Testis (tissue), 3 donors: Measurements from ENCODE around the gene CYBA. TPM values are rescaled to one million over a fixed set of nuclear protein-coding genes. Genes with fewer than 3 reads are reported as not detected.

ENCODE experiments used
- DNase-seq: peaks from one replicate; pipeline ENCODE4 v3.0.0-alpha.2; 2019
- H3K27ac ChIP-seq, 2 donors: fragments of 200-600 bp; sonication (generic); one replicate each; pipeline ENCODE4 v1.5.1; 2019
- H3K27me3 ChIP-seq: fragments of 200-600 bp; sonication (generic); one replicate; pipeline ENCODE4 v1.5.1; 2019
- H3K36me3 ChIP-seq: fragments of 200-600 bp; sonication (generic); one replicate; pipeline ENCODE4 v1.5.1; 2017; ENCODE audit warnings: low read depth; ENCODE audit errors: missing control alignments
- H3K4me1 ChIP-seq: fragments of 200-600 bp; sonication (generic); one replicate; pipeline ENCODE4 v1.5.1; 2019
- H3K4me3 ChIP-seq, 2 donors: fragments of 200-600 bp; sonication (generic); one replicate each; pipeline ENCODE4 v1.5.1; 2017 to 2019
- H3K9me3 ChIP-seq: fragments of 200-600 bp; sonication (generic); one replicate; pipeline ENCODE4 v1.5.1; 2017
- POLR2A ChIP-seq: fragments of 450-650 bp; IDR thresholded peaks from one replicate; pipeline ENCODE4 v1.6.1; 2017; ENCODE audit warnings: antibody characterized with exemption, mild to moderate bottlenecking, moderate library complexity
- WGBS, 2 donors: methylation state at CpG; one replicate each; pipeline ENCODE4 v1.1.5; 2018; 5-methylcytosine and 5-hydroxymethylcytosine counted together
- intact Hi-C: fragments of 100-400 bp; cut with DNase I; formaldehyde crosslinking; loops from one replicate; pipeline ENCODE4 v1.15.1; 2023; ENCODE audit warnings: low total_unique reads
- polyA plus RNA-seq: library from polyadenylated mRNA; stranded (reverse); fragments of 350-450 nt; fragmentation: Illumina TruSeq; extraction: RNeasy Lipid Tissue Mini Kit (QIAGEN cat#74804); gene quantifications from one replicate; pipeline ENCODE4 v1.2.3, GENCODE V29; 2014; ENCODE audit warnings: low read depth, low replicate concordance; ENCODE audit not compliant: insufficient read depth
- total RNA-seq, 2 donors: library from RNA; depleted of rRNA; stranded (reverse); fragments of >200 nt; gene quantifications; one replicate each; pipeline ENCODE4 v1.2.3, GENCODE V29; 2016
- TF ChIP-seq, protein P1 (sequence below), 3 experiments: fragments of 450-650 bp in 2 of 3; fragments of 200-600 bp in 1 of 3; sonication (generic) in 1 of 3; IDR thresholded peaks; one replicate each; pipeline ENCODE4 v1.5.1; 2016 to 2019; ENCODE audit warnings: antibody characterized with exemption in 3 of 3, mild to moderate bottlenecking in 2 of 3, moderate library complexity in 1 of 3

CYBA gene
- total and polyA plus RNA-seq, 3 donors from 2014 or later = 11.7 to 40.0 (median 34.9) TPM

DNA sequence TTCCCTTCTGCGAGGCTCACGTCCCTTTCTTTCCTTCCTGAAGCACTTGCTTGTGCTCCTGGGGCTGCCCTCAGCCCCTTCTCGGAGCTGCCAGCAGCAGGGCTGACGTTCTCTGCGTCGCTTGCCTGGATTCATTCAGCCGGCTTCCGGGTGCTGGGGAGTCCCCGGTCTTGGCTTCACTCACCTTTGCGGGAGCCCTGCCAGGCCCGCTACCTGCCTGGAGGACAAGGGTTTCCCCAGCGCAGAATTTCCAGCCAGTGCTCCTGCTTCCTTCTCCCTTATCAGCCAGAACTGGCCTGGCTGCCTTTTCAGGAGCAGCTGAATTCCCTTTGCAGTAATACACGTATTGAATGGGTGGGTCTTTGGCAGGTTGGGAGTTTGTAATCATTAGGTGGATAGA, 34.5 kb downstream of the CYBA start:
- Histone ChIP-seq H3K36me3 (no peaks in the 10 kb centered on the region), H3K9me3 (no peaks in the 10 kb centered on the region), H3K4me3 (no peak overlapping the region), H3K27me3 (no peaks in the 10 kb centered on the region), H3K27ac (no peak overlapping the region), H3K4me1 (peaks cover 20% of the 10 kb centered on the region)
- TF ChIP-seq, protein P1, sequence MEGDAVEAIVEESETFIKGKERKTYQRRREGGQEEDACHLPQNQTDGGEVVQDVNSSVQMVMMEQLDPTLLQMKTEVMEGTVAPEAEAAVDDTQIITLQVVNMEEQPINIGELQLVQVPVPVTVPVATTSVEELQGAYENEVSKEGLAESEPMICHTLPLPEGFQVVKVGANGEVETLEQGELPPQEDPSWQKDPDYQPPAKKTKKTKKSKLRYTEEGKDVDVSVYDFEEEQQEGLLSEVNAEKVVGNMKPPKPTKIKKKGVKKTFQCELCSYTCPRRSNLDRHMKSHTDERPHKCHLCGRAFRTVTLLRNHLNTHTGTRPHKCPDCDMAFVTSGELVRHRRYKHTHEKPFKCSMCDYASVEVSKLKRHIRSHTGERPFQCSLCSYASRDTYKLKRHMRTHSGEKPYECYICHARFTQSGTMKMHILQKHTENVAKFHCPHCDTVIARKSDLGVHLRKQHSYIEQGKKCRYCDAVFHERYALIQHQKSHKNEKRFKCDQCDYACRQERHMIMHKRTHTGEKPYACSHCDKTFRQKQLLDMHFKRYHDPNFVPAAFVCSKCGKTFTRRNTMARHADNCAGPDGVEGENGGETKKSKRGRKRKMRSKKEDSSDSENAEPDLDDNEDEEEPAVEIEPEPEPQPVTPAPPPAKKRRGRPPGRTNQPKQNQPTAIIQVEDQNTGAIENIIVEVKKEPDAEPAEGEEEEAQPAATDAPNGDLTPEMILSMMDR (IDR thresholded peaks at IDR 0.05) = no peak
- no peak for TF ChIP-seq POLR2A
- WGBS, 2 donors = 91 to 96% methylated on average over 10 to 13 of the region's 13 CpGs
- intact Hi-C loops = no loop called here
- DNase-seq = no peak

DNA sequence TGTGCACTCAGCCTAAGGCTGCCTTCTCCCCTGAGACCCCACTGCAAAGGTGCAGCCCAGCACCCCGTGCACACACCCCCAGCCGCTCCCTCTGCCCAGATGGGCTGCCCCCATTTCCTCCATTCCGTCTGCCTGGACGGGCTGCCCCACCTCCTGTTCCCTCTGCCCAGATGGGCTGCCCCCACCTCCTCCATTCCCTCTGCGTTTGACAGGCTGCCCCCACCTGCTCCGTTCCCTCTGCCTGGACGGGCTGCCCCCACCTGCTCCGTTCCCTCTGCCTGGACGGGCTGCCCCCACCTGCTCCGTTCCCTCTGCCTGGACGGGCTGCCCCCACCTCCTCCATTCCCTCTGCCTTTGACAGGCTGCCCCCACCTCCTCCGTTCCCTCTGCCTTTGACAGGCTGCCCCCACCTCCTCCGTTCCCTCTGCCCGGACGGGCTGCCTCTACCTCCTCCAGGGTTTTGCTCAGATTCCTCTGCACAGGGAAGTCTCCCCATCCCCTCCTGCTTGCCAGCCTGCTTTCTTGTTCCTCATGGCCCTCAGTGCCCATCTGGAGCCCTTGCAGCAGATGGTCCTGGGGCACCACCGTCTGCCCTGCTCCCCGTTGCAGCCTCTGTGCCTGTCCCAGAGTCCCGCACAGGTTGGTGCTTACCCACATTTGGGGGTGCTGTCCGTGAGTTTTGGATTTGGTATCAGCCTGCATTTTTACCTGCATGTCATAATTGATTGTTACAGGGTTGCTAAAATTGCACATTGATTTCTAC, 35.9 kb downstream of the CYBA start:
- peaks cover 20% of the 10 kb centered on the region for H3K4me1 ChIP-seq
- WGBS, 2 donors = 56 to 57% methylated on average over 19 of the region's 19 CpGs
- intact Hi-C loops = no loop called here
- no peak overlapping the region for H3K27ac ChIP-seq
- no peaks in the 10 kb centered on the region for H3K27me3 ChIP-seq
- no peaks in the 10 kb centered on the region for H3K36me3 ChIP-seq
- H3K9me3 ChIP-seq = no peaks in the 10 kb centered on the region
- H3K4me3 ChIP-seq = no peak overlapping the region
- no peak for DNase-seq
- TF ChIP-seq, protein P1 (IDR thresholded peaks at IDR 0.05) = no peak
- TF ChIP-seq POLR2A = no peak

DNA sequence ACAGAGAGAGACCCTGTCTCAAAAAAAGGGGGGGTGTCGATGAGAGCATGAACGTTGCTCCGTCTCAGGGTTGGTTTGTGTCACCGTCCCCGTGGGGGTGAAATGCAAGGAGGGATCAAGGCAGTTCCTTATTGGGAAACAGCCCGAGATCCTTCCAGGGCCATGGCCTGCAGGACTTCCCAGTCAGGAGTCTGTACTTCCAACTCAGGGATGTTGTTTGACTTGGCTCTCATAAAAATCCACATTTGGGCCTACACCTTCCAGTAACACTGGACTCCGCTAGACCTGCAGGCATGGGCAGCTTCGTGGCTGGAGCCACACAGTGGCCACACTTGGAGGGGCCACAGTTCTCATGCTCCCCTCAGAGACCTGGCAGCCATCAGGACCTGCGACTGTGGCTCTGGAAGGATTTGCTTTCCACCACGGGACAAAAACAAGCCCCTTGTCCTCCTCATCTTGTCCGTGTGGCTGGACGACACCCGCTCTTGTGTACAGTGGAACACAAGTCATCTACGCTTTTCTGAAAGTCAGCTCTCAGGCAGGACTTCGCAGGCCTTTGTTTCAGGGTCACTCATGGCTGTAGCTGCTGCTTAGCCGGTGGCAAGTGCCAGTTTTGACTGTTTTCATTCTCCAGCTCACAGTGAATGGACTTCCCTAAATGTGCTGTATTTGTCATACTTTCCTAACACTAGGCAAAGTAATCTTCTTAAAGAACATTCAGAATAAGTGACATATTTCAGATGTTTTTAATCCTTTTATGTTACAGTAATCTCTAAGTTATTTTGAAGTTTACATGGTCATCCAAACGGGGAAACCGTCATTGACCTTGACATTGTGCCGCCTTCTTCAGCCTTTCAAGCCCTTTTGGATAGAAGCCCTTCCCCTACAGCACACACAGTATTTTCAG, 36.7 kb downstream of the CYBA start:
- Histone ChIP-seq H3K4me1 (peaks cover 20% of the 10 kb centered on the region), H3K36me3 (no peaks in the 10 kb centered on the region), H3K27me3 (no peaks in the 10 kb centered on the region), H3K27ac (peak overlapping the region in 1 of 2 donors; percentile 9), H3K4me3 (no peak overlapping the region), H3K9me3 (no peaks in the 10 kb centered on the region)
- 48 to 53% methylated on average over 17 to 19 of the region's 19 CpGs for WGBS, 2 donors
- peak; percentile 38 for DNase-seq
- intact Hi-C loops = no loop called here
- TF ChIP-seq, protein P1 (IDR thresholded peaks at IDR 0.05) = no peak
- no peak for TF ChIP-seq POLR2A

DNA sequence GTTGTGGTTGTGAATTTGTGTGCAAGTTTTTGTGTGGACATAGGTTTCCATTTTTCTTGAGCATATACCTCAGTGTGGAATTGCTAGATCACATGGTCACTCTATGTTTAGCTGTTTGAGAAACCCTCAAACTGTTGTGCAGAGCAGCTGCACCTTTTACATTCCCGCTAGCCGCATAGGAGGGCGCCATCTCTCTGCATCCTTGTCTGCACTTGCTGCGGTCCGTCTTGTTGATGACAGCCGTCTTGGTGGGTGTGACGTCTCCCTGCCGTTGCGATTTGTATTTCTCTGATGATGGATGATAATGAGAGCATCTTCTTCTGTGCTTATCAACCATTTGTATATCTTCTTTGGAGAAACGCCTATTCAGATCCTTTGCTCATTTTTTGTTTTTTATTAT, 37.6 kb downstream of the CYBA start:
- H3K9me3 ChIP-seq = no peaks in the 10 kb centered on the region
- WGBS, 2 donors = 63 to 90% methylated on average over 10 of the region's 10 CpGs
- peaks cover 20% of the 10 kb centered on the region for H3K4me1 ChIP-seq
- no peak for DNase-seq
- TF ChIP-seq POLR2A = no peak
- TF ChIP-seq, protein P1 (IDR thresholded peaks at IDR 0.05) = no peak
- no peaks in the 10 kb centered on the region for H3K36me3 ChIP-seq
- H3K4me3 ChIP-seq = no peak overlapping the region
- H3K27ac ChIP-seq = no peak overlapping the region
- no peaks in the 10 kb centered on the region for H3K27me3 ChIP-seq
- intact Hi-C loops = no loop called here
